ENCODE results near the gene NBEA.

DNA sequence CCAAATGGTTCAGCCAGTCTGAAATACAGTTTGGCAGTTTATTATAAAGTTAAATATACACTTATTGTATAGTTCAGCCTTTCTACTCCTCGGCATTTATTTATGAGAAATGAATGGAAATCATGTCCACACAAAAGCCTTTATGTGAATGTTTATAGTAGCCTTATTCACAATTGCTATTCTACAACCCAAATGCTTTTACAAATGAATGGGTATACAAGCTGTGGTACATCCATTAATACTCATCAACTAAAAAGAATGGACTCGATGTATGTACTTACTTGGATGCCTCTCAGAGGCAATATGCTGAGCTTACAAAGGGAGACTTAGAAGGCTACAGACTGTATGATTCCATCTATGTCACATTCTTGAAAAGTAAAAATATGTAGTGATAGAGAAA is 150.7 kb downstream of the NBEA start:
- TF ChIP-seq, protein P1, sequence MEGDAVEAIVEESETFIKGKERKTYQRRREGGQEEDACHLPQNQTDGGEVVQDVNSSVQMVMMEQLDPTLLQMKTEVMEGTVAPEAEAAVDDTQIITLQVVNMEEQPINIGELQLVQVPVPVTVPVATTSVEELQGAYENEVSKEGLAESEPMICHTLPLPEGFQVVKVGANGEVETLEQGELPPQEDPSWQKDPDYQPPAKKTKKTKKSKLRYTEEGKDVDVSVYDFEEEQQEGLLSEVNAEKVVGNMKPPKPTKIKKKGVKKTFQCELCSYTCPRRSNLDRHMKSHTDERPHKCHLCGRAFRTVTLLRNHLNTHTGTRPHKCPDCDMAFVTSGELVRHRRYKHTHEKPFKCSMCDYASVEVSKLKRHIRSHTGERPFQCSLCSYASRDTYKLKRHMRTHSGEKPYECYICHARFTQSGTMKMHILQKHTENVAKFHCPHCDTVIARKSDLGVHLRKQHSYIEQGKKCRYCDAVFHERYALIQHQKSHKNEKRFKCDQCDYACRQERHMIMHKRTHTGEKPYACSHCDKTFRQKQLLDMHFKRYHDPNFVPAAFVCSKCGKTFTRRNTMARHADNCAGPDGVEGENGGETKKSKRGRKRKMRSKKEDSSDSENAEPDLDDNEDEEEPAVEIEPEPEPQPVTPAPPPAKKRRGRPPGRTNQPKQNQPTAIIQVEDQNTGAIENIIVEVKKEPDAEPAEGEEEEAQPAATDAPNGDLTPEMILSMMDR (IDR thresholded peaks at IDR 0.05) = no peak
- TF ChIP-seq POLR2AphosphoS5 (IDR thresholded peaks at IDR 0.05) (no peak), POLR2A (IDR thresholded peaks at IDR 0.05) (no peak)

Measured in sigmoid colon (tissue), 4 donors.